Activated CD8-positive, alpha-beta memory T cell treated with anti-CD3 and anti-CD28 coated beads, Interleukin-2, amount 50 U/mL, for 24 hours (primary cell): ENCODE data around the gene SLC6A8.

Experiments used
- DNase-seq: peaks from one replicate; pipeline ENCODE4 v3.0.0-alpha.2; 2020; ENCODE audit errors: extremely low read depth

Gene SLC6A8

GRCh38 chrX:153687121-153688039 lies at the start of gene SLC6A8:
SLC6A8 (plus strand) TSS chrX:153687926; CDS start chrX:153688575, 649 bp downstream.
- DNase-seq: no peak

GRCh38 chrX:153638041-153638371 lies 49.7 kb upstream of the SLC6A8 start:
- no peak for DNase-seq

- DNase-seq: no peak
These were observed 49.1 kb upstream of the SLC6A8 start for GRCh38 chrX:153638436-153639176.

GRCh38 chrX:153639177-153640044 lies 48.3 kb upstream of the SLC6A8 start:
- DNase-seq: no peak

- no peak for DNase-seq
These were observed 47.6 kb upstream of the SLC6A8 start for GRCh38 chrX:153640045-153640686.

GRCh38 chrX:153640736-153641575 lies 46.8 kb upstream of the SLC6A8 start:
- no peak for DNase-seq

GRCh38 chrX:153641627-153642026 lies 46.1 kb upstream of the SLC6A8 start:
- DNase-seq: no peak

GRCh38 chrX:153642051-153642654 lies 45.6 kb upstream of the SLC6A8 start:
- no peak for DNase-seq

GRCh38 chrX:153642655-153643430 lies 44.9 kb upstream of the SLC6A8 start:
- no peak for DNase-seq

- DNase-seq: no peak
These were observed 44.0 kb upstream of the SLC6A8 start for GRCh38 chrX:153643431-153644351.

GRCh38 chrX:153644356-153645125 lies 43.2 kb upstream of the SLC6A8 start:
- no peak for DNase-seq

- DNase-seq: no peak
These were observed 42.6 kb upstream of the SLC6A8 start for GRCh38 chrX:153645151-153645550.

- no peak for DNase-seq
These were observed 41.7 kb upstream of the SLC6A8 start for GRCh38 chrX:153645921-153646488.

- DNase-seq: no peak
These were observed 40.9 kb upstream of the SLC6A8 start, which contains the start of gene DUSP9 for GRCh38 chrX:153646620-153647373. DUSP9 (plus strand) TSS chrX:153647203; CDS start chrX:153647954, 751 bp downstream.

GRCh38 chrX:153647461-153648357 lies 40.0 kb upstream of the SLC6A8 start:
- no peak for DNase-seq
